Measurements from ENCODE around the gene WFDC6.

Gene WFDC6

DNA sequence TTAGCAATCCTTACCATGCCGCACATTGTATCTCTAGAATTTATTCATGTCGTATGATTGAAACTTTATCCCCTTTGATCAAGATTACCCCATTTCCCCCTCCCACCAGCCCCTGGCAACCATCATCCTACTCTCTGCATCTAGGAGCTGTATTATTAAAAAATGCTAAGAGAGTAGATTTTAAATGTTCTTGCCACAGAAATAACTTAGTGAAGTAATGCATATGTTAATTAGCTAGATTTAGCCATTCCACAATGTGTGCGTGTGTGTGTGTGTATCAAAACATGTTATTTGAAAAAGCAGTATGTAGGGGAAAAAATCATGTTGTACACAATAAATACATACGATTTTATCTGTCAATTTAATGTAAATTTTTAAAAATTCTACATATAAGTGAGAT lies 12.0 kb downstream of the WFDC6 start:
- no peaks in the 10 kb centered on the region for H3K36me3 ChIP-seq (ENCODE audit: insufficient read depth, low read length)
- no peaks in the 10 kb centered on the region for H3K9me2 ChIP-seq (replicated peaks; ENCODE audit: low read depth, low read length)
- H3F3A ChIP-seq (ENCODE audit: low read depth) = no peaks in the 10 kb centered on the region
- H3K9ac ChIP-seq (ENCODE audit: low read depth, low read length, poor library complexity, severe bottlenecking) = no peak overlapping the region
- H4K20me1 ChIP-seq (ENCODE audit: insufficient read depth, low read length, poor library complexity, severe bottlenecking) = no peaks in the 10 kb centered on the region
- H2AFZ ChIP-seq (ENCODE audit: low read length) = no peak overlapping the region
- H3K4me1 ChIP-seq (ENCODE audit: insufficient read depth, low read length, poor library complexity, severe bottlenecking) = no peaks in the 10 kb centered on the region
- no peaks in the 10 kb centered on the region for H3K9me3 ChIP-seq (ENCODE audit: insufficient read depth, low read depth, low read length)
- no peaks in the 10 kb centered on the region for H3K27me3 ChIP-seq (ENCODE audit: insufficient read depth, low read length, poor library complexity, severe bottlenecking)
- H3K4me3 ChIP-seq (ENCODE audit: low read length, poor library complexity, severe bottlenecking) = no peak overlapping the region
- TF ChIP-seq, protein P1, sequence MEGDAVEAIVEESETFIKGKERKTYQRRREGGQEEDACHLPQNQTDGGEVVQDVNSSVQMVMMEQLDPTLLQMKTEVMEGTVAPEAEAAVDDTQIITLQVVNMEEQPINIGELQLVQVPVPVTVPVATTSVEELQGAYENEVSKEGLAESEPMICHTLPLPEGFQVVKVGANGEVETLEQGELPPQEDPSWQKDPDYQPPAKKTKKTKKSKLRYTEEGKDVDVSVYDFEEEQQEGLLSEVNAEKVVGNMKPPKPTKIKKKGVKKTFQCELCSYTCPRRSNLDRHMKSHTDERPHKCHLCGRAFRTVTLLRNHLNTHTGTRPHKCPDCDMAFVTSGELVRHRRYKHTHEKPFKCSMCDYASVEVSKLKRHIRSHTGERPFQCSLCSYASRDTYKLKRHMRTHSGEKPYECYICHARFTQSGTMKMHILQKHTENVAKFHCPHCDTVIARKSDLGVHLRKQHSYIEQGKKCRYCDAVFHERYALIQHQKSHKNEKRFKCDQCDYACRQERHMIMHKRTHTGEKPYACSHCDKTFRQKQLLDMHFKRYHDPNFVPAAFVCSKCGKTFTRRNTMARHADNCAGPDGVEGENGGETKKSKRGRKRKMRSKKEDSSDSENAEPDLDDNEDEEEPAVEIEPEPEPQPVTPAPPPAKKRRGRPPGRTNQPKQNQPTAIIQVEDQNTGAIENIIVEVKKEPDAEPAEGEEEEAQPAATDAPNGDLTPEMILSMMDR (conservative IDR thresholded peaks at IDR 0.05; ENCODE audit: low read length) = no peak
- TF ChIP-seq EZH2phosphoT487 (IDR thresholded peaks at IDR 0.05; ENCODE audit: borderline replicate concordance) = no peak
- H3K4me2 ChIP-seq (ENCODE audit: low read depth, low read length, poor library complexity, severe bottlenecking) = no peak overlapping the region
- H3K79me2 ChIP-seq (ENCODE audit: insufficient read depth, low read length) = no peaks in the 10 kb centered on the region

- Histone ChIP-seq H3F3A (ENCODE audit: low read depth) (no peaks in the 10 kb centered on the region), H3K36me3 (ENCODE audit: insufficient read depth, low read length) (no peaks in the 10 kb centered on the region), H3K79me2 (ENCODE audit: insufficient read depth, low read length) (no peaks in the 10 kb centered on the region), H3K4me3 (ENCODE audit: low read length, poor library complexity, severe bottlenecking) (no peak overlapping the region), H4K20me1 (ENCODE audit: insufficient read depth, low read length, poor library complexity, severe bottlenecking) (no peaks in the 10 kb centered on the region), H3K9ac (ENCODE audit: low read depth, low read length, poor library complexity, severe bottlenecking) (no peak overlapping the region), H3K9me2 (replicated peaks; ENCODE audit: low read depth, low read length) (no peaks in the 10 kb centered on the region), H3K4me1 (ENCODE audit: insufficient read depth, low read length, poor library complexity, severe bottlenecking) (no peaks in the 10 kb centered on the region), H2AFZ (ENCODE audit: low read length) (no peak overlapping the region), H3K9me3 (ENCODE audit: insufficient read depth, low read depth, low read length) (no peaks in the 10 kb centered on the region), H3K4me2 (ENCODE audit: low read depth, low read length, poor library complexity, severe bottlenecking) (no peak overlapping the region), H3K27me3 (ENCODE audit: insufficient read depth, low read length, poor library complexity, severe bottlenecking) (no peaks in the 10 kb centered on the region)
- TF ChIP-seq, protein P1 (conservative IDR thresholded peaks at IDR 0.05; ENCODE audit: low read length) = no peak
- no peak for TF ChIP-seq EZH2phosphoT487 (IDR thresholded peaks at IDR 0.05; ENCODE audit: borderline replicate concordance)
Observed at GRCh38 chr20:45523821-45524220, 15.5 kb downstream of the WFDC6 start.

DNA sequence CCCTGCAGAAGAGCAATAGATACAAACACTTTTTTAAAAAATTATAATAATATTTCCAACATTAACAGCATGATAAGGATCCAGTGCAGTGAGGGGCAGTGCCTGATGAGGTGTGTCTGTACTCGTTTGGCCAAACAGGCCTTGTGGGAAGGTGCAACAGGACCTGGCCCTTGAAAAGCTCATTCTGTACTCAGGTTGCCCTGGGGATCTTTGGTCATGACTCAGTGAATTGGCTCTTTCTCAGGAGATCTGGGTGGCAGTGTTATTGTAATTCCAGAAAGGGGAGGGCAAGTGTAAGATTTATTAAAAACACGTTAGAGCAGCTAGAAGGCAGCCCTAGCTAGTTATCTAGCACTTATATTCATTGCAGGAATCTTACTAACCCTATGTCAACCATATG lies 21.0 kb downstream of the WFDC6 start:
- Histone ChIP-seq H3K79me2 (ENCODE audit: insufficient read depth, low read length) (no peaks in the 10 kb centered on the region), H3K9me3 (ENCODE audit: insufficient read depth, low read depth, low read length) (no peaks in the 10 kb centered on the region), H3K4me3 (ENCODE audit: low read length, poor library complexity, severe bottlenecking) (no peak overlapping the region), H3K9ac (ENCODE audit: low read depth, low read length, poor library complexity, severe bottlenecking) (no peak overlapping the region), H3K4me2 (ENCODE audit: low read depth, low read length, poor library complexity, severe bottlenecking) (no peak overlapping the region), H4K20me1 (ENCODE audit: insufficient read depth, low read length, poor library complexity, severe bottlenecking) (no peaks in the 10 kb centered on the region), H3K36me3 (ENCODE audit: insufficient read depth, low read length) (no peaks in the 10 kb centered on the region), H3K27me3 (ENCODE audit: insufficient read depth, low read length, poor library complexity, severe bottlenecking) (no peaks in the 10 kb centered on the region), H2AFZ (ENCODE audit: low read length) (no peak overlapping the region), H3F3A (ENCODE audit: low read depth) (no peaks in the 10 kb centered on the region), H3K9me2 (replicated peaks; ENCODE audit: low read depth, low read length) (no peaks in the 10 kb centered on the region), H3K4me1 (ENCODE audit: insufficient read depth, low read length, poor library complexity, severe bottlenecking) (no peaks in the 10 kb centered on the region)
- TF ChIP-seq EZH2phosphoT487 (IDR thresholded peaks at IDR 0.05; ENCODE audit: borderline replicate concordance) = no peak
- TF ChIP-seq, protein P1 (conservative IDR thresholded peaks at IDR 0.05; ENCODE audit: low read length) = no peak
